NCI-H146 treated with DMSO at 0.1 percent for 48 hours (cell line): Measurements from ENCODE around the gene NDUFV2.
"Not testable (repeated sequence)": the region's sequence is repeated elsewhere in the genome, so short reads cannot be mapped to it uniquely, and the experiment has no call there.

Experiments
- DNase-seq: peaks from one replicate; lab custom pipeline; 2025; ENCODE audit not compliant: unreplicated experiment; lab: John Stamatoyannopoulos, UW

NDUFV2 gene

GRCh38 chr18:9150121-9150520 lies 47.6 kb downstream of the NDUFV2 start:
- DNase-seq, result no peak

DNA sequence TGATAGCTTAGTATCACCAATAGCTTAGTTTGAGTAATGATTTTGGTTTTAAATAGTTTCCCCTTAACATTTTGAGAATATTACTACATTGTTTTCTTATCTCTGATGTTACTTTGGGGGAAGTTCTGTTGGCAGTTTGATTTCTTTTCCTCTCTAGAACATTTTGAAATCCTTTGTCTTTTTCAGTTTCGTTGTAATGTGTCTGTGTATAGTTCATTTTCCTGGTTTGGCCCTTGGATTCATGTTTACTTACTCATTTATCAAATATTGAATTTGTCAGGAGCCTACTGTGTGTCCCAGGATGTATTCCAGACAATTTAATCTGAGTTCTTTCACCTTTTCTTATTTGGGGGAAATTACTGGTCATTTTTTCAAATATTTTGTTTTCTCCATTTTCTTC lies 50.8 kb downstream of the NDUFV2 start:
- no peak for DNase-seq

GRCh38 chr18:9156604-9157249 lies 54.2 kb downstream of the NDUFV2 start:
- DNase-seq, result no peak

DNA sequence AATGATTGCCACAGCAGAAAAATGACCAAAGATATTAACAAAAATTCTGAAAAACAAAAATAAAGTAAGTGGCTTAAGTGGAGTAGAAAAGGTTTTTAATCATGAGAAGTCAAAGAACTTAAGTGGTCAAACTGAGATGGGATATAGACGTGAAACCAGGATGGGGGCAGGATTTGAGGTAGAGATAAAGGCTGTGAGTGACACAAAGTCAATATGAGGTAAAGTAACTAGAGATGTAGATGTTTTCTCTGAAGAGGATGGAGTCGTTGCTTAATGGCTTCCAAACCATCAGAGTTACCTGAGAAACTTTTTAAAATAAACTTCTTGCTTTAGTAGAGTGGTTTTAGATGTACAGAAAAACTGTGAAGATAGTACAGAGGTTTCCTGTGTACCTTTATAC lies 55.3 kb downstream of the NDUFV2 start:
- DNase-seq, result no peak

DNA sequence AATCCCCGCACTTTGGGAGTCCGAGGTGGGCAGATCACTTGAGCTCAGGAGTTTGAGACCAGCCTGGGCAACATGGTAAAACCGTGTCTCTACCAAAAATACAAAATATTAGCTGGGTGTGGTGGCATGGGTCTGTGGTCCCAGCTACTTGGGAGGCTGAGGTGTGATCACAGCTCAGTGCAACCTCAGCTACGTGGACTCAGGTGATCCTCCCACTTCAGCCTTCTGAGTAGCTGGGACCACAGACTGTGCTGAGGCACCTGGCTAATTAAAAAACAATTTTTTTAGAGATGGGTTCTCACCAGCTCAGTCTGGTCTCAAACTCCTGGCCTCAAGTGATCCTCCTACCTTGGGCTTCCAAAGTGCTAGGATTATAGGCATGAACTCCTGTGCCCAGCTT lies 57.5 kb downstream of the NDUFV2 start:
- DNase-seq, result no peak

GRCh38 chr18:9162663-9163062 lies 60.2 kb downstream of the NDUFV2 start:
- DNase-seq, result not testable (repeated sequence)

GRCh38 chr18:9164149-9164548 lies 61.6 kb downstream of the NDUFV2 start:
- not testable (repeated sequence) for DNase-seq

DNA sequence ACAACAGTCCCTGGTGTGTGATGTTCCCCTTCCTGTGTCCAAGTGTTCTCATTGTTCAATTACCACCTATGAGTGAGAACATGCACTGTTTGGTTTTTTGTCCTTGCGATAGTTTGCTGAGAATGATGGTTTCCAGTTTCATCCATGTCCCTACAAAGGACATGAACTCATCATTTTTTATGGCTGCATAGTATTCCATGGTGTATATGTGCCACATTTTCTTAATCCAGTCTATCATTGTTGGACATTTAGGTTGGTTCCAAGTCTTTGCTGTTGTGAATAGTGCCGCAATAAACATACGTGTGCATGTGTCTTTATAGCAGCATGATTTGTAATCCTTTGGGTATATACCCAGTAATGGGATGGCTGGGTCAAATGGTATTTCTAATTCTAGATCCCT lies 63.4 kb downstream of the NDUFV2 start:
- not testable (repeated sequence) for DNase-seq

GRCh38 chr18:9169515-9169914 lies 67.0 kb downstream of the NDUFV2 start:
- DNase-seq, result not testable (repeated sequence)

- not testable (repeated sequence) for DNase-seq
Measured at GRCh38 chr18:9171919-9172318, 69.4 kb downstream of the NDUFV2 start.

DNA sequence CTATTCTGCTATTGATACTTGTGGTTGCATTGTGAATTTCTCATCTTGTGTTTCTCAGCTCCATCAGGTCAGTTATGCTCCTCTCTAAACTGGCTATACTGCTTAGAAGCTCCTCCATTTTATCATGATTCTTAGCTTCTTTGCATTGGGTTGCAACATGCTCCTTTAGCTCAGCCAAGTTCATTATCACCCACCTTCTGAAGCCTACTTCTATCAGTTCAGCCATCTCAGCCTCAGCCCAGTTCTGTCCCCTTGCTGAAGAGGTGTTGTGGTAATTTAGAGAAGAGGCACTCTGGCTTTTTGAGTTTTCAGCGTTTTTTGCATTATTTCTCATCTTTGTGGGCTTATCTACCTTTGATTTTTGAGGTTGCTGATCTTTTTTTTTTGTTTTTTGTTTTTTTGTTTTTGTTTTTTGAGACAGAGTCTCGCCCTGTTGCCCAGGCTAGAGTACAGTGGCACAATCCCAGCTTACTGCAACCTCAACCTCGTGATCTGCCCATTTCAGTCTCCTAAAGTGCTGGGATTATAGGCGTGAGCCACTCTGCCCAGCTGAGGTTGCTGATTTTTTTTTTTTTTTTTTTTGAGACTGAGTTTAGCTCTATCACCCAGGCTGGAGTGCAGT lies 70.1 kb downstream of the NDUFV2 start:
- no peak for DNase-seq

DNA sequence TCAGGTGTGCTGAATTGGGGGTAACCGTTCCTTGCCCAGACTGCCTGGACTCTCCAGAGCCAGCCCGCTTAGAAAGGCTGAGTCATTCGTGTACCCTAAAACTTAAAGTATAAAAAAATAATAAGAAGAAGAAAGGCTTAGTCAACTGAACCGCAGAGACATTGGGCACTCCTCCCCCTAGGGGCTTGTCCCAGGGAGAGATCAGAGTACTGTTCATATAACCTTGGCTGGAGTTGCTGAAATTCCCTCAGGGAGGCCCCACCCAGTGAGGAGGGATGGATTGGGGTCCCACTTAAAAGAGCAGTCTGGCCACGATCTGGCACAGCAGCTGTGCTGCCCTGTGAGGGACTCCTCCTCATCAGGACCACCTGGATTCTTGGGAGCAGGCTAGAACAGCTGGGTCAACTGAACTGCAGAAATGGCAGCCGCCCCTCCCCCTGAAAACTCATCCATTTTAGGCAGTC lies 71.3 kb downstream of the NDUFV2 start:
- no peak for DNase-seq

DNA sequence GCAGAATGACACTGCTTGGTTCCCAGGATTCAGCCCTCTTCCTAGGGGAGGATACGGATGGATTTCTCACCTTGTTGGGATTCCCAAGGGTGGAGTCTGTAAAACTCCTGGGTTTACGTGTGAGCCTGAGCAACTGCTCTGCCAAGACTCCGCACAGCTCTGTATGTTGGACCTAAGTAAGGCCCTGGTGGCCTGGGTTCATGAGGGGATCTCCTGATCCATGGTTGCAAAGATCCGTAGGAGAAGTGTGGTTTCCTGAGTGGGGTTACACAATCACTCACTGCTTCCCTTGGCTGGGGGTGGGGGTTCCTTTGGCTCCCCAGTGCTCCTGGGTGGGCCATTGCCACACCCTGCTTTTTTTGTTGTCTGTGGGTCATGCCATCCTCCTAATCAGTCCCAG lies 71.8 kb downstream of the NDUFV2 start:
- no peak for DNase-seq

- DNase-seq, result no peak
Measured at GRCh38 chr18:9175115-9175514, 72.6 kb downstream of the NDUFV2 start.

GRCh38 chr18:9177031-9177430 lies 74.5 kb downstream of the NDUFV2 start:
- no peak for DNase-seq

DNA sequence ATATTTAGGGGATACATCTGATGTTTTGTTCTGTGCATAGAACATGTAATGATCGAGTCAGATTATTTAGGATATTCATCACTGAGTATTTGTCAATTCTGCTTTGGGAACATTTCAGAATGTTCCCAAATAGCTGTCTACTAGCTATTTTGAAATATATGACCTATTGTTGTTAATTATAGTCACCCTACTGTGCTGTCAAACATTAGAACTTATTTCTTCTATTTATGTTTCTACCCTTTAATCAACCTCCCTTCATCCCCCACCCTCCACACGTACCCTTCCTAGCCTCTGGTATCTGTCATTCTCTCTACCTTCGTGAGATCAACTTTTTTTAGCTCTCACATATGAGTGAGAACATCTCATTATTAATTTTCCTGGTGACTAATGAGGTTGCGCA lies 75.0 kb downstream of the NDUFV2 start:
- DNase-seq, result no peak

DNA sequence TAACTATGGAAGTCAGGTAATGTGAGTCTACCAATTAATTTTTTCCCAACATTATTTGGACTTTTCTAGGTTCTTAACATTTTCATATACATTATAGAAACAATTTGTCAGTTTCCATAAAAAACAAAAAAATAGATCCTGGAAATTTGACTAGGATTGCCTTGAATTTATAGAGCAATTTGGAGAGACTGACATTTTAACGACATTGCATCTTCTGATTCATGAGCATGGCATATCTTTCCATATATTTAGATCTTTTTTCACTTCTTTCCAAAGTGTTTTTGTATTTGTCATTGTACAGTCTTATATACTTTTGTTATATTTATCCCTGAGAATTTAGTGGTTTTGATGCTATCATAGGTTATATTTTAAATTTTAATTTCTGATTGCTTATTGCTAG lies 76.1 kb downstream of the NDUFV2 start:
- no peak for DNase-seq

DNA sequence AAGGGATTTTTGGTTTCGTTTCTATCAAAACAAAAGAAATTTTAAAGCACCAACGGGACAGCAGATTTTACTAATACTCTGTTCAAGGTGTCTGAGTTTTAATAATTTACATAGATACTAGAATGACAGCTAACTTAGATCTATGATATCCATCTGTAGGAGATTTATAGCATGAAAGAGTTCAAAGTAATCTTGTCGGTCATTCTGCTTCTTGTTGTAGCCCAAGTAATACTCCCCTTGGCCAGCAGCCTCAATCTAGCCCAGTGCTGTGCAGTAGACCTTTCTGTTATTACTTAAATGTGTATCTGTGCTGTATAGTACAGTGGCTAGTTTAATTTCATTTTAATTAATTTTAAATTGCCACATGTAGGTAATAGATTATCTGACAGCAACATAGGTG lies 78.8 kb downstream of the NDUFV2 start:
- DNase-seq, result no peak

- no peak for DNase-seq
Measured at GRCh38 chr18:9182852-9183399, 80.4 kb downstream of the NDUFV2 start.
